HEK293T (cell line): ENCODE measurements around the gene SLC16A4.

Source experiments
- BHLHE40 ChIP-seq: fragments of 450-650 bp; IDR thresholded peaks from 2 replicates; pipeline ENCODE4 v1.6.1; 2016; ENCODE audit warnings: mild to moderate bottlenecking, moderate library complexity, borderline replicate concordance
- CTBP1 ChIP-seq: fragments of 450-650 bp; IDR thresholded peaks from 2 replicates; pipeline ENCODE4 v1.6.1; 2016; ENCODE audit warnings: borderline replicate concordance
- FOXA1 ChIP-seq: fragments of 450-650 bp; IDR thresholded peaks from 2 replicates; pipeline ENCODE4 v1.6.1; 2016; ENCODE audit warnings: mild to moderate bottlenecking
- FOXK2 ChIP-seq: fragments of 450-650 bp; IDR thresholded peaks from 2 replicates; pipeline ENCODE4 v1.6.1; 2016; ENCODE audit warnings: mild to moderate bottlenecking
- FOXM1 ChIP-seq: fragments of 450-650 bp; IDR thresholded peaks from 2 replicates; pipeline ENCODE4 v1.6.1; 2017; ENCODE audit warnings: mild to moderate bottlenecking, borderline replicate concordance
- HDGF ChIP-seq: fragments of 450-650 bp; IDR thresholded peaks from 2 replicates; pipeline ENCODE4 v1.6.1; 2017; ENCODE audit warnings: antibody characterized with exemption, borderline replicate concordance
- LEF1 ChIP-seq: fragments of 450-650 bp; IDR thresholded peaks from 2 replicates; pipeline ENCODE4 v1.6.1; 2017; ENCODE audit warnings: mild to moderate bottlenecking, borderline replicate concordance
- NFRKB ChIP-seq: fragments of 450-650 bp; IDR thresholded peaks from 2 replicates; pipeline ENCODE4 v1.6.1; 2016; ENCODE audit warnings: mild to moderate bottlenecking, moderate library complexity
- SP1 ChIP-seq: fragments of 450-650 bp; IDR thresholded peaks from 2 replicates; pipeline ENCODE4 v1.6.1; 2017
- SUZ12 ChIP-seq: fragments of 450-650 bp; IDR thresholded peaks from 2 replicates; pipeline ENCODE4 v1.6.1; 2016; ENCODE audit warnings: mild to moderate bottlenecking
- TARDBP ChIP-seq: fragments of 450-650 bp; IDR thresholded peaks from 2 replicates; pipeline ENCODE4 v1.6.1; 2016
- ZNF384 ChIP-seq: fragments of 450-650 bp; IDR thresholded peaks from 2 replicates; pipeline ENCODE4 v1.6.1; 2016
- TF ChIP-seq, protein P1 (sequence below): fragments of 450-650 bp; IDR thresholded peaks from 2 replicates; pipeline ENCODE4 v1.6.1; 2016

DNA sequence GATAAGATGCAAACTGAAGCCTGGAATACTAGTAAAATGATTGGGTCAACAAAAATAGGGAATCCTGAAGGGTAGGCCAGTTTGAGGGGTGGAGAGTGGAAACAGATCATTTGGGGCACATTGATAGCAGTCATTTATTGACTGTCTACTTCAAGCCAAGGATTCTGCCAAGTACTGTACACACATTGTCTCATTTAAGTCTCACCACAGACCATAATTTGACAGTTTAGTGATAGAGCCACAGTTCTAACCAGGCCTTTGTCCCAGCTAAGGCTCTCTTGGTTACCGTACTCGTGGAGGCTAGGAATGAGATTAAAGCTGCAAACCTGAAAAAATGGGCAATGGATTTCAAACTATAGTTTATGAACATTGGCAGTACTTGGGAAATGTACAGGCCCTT, 40.5 kb downstream of the SLC16A4 start:
- TF ChIP-seq, protein P1, sequence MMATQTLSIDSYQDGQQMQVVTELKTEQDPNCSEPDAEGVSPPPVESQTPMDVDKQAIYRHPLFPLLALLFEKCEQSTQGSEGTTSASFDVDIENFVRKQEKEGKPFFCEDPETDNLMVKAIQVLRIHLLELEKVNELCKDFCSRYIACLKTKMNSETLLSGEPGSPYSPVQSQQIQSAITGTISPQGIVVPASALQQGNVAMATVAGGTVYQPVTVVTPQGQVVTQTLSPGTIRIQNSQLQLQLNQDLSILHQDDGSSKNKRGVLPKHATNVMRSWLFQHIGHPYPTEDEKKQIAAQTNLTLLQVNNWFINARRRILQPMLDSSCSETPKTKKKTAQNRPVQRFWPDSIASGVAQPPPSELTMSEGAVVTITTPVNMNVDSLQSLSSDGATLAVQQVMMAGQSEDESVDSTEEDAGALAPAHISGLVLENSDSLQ, result no peak
- TF ChIP-seq FOXM1 (no peak), HDGF (no peak), SUZ12 (no peak), SP1 (no peak), FOXK2 (no peak), TARDBP (no peak), NFRKB (no peak), FOXA1 (no peak), LEF1 (no peak), CTBP1 (no peak), ZNF384 (no peak), BHLHE40 (no peak)
